Measurements from ENCODE around the gene BBX.

The BBX gene

GRCh38 chr3:107522510-107523288 lies at the start of gene BBX:
TSS of gene BBX (plus strand) at chr3:107522962. CDS start at chr3:107710461, 187,499 bp downstream.
- TF ChIP-seq GATA3 (IDR thresholded peaks at IDR 0.05; ENCODE audit: low read depth, low read length) (no peak), GATA2 (IDR thresholded peaks at IDR 0.05; ENCODE audit: low read depth, low read length) (no peak)

GRCh38 chr3:107476462-107476861 lies 46.3 kb upstream of the BBX start:
- no peak for TF ChIP-seq GATA2 (IDR thresholded peaks at IDR 0.05; ENCODE audit: low read depth, low read length)
- no peak for TF ChIP-seq GATA3 (IDR thresholded peaks at IDR 0.05; ENCODE audit: low read depth, low read length)

- no peak for TF ChIP-seq GATA2 (IDR thresholded peaks at IDR 0.05; ENCODE audit: low read depth, low read length)
- no peak for TF ChIP-seq GATA3 (IDR thresholded peaks at IDR 0.05; ENCODE audit: low read depth, low read length)
Observed at GRCh38 chr3:107487490-107487889, 35.3 kb upstream of the BBX start.

- TF ChIP-seq GATA2 (IDR thresholded peaks at IDR 0.05; ENCODE audit: low read depth, low read length), result no peak
- TF ChIP-seq GATA3 (IDR thresholded peaks at IDR 0.05; ENCODE audit: low read depth, low read length), result no peak
Observed at GRCh38 chr3:107488942-107489341, 33.8 kb upstream of the BBX start.

- no peak for TF ChIP-seq GATA2 (IDR thresholded peaks at IDR 0.05; ENCODE audit: low read depth, low read length)
- TF ChIP-seq GATA3 (IDR thresholded peaks at IDR 0.05; ENCODE audit: low read depth, low read length), result no peak
Observed at GRCh38 chr3:107493134-107493533, 29.6 kb upstream of the BBX start.

- TF ChIP-seq GATA2 (IDR thresholded peaks at IDR 0.05; ENCODE audit: low read depth, low read length) (no peak), GATA3 (IDR thresholded peaks at IDR 0.05; ENCODE audit: low read depth, low read length) (no peak)
Observed at GRCh38 chr3:107496855-107497254, 25.9 kb upstream of the BBX start.

GRCh38 chr3:107498646-107499045 lies 24.1 kb upstream of the BBX start:
- TF ChIP-seq GATA3 (IDR thresholded peaks at IDR 0.05; ENCODE audit: low read depth, low read length) (no peak), GATA2 (IDR thresholded peaks at IDR 0.05; ENCODE audit: low read depth, low read length) (no peak)

- TF ChIP-seq GATA2 (IDR thresholded peaks at IDR 0.05; ENCODE audit: low read depth, low read length), result no peak
- TF ChIP-seq GATA3 (IDR thresholded peaks at IDR 0.05; ENCODE audit: low read depth, low read length), result no peak
Observed at GRCh38 chr3:107506458-107506857, 16.3 kb upstream of the BBX start.

GRCh38 chr3:107508331-107508730 lies 14.4 kb upstream of the BBX start:
- TF ChIP-seq GATA2 (IDR thresholded peaks at IDR 0.05; ENCODE audit: low read depth, low read length) (no peak), GATA3 (IDR thresholded peaks at IDR 0.05; ENCODE audit: low read depth, low read length) (no peak)

GRCh38 chr3:107512108-107512507 lies 10.7 kb upstream of the BBX start:
- TF ChIP-seq GATA3 (IDR thresholded peaks at IDR 0.05; ENCODE audit: low read depth, low read length) (no peak), GATA2 (IDR thresholded peaks at IDR 0.05; ENCODE audit: low read depth, low read length) (no peak)

GRCh38 chr3:107514453-107514852 lies 8.3 kb upstream of the BBX start:
- TF ChIP-seq GATA2 (IDR thresholded peaks at IDR 0.05; ENCODE audit: low read depth, low read length), result no peak
- TF ChIP-seq GATA3 (IDR thresholded peaks at IDR 0.05; ENCODE audit: low read depth, low read length), result no peak

GRCh38 chr3:107516475-107516874 lies 6.3 kb upstream of the BBX start:
- TF ChIP-seq GATA2 (IDR thresholded peaks at IDR 0.05; ENCODE audit: low read depth, low read length), result no peak
- TF ChIP-seq GATA3 (IDR thresholded peaks at IDR 0.05; ENCODE audit: low read depth, low read length), result no peak

GRCh38 chr3:107520535-107520934 lies 2.2 kb upstream of the BBX start:
- TF ChIP-seq GATA2 (IDR thresholded peaks at IDR 0.05; ENCODE audit: low read depth, low read length) (no peak), GATA3 (IDR thresholded peaks at IDR 0.05; ENCODE audit: low read depth, low read length) (no peak)

GRCh38 chr3:107521469-107522059 lies 1.2 kb upstream of the BBX start:
- no peak for TF ChIP-seq GATA2 (IDR thresholded peaks at IDR 0.05; ENCODE audit: low read depth, low read length)
- TF ChIP-seq GATA3 (IDR thresholded peaks at IDR 0.05; ENCODE audit: low read depth, low read length), result no peak

- TF ChIP-seq GATA3 (IDR thresholded peaks at IDR 0.05; ENCODE audit: low read depth, low read length), result no peak
Observed at GRCh38 chr3:107523289-107523538, 452 bp downstream of the BBX start.
